ENCODE measurements around the gene KCNAB1.
"Not testable (repeated sequence)": the region's sequence is repeated elsewhere in the genome, so short reads cannot be mapped to it uniquely, and the experiment has no call there.

Gene KCNAB1

GRCh38 chr3:156120528-156121251 lies at the start of gene KCNAB1:
KCNAB1 (plus strand) TSS chr3:156120578.
- no peak within 1 kb of the TSS for H3K4me3 ChIP-seq (ENCODE audit: low read depth, low read length)
- H3K9me3 ChIP-seq (ENCODE audit: control insufficient read depth, insufficient read depth, low read length): no peaks in the 10 kb centered on the region
- H3K4me1 ChIP-seq (ENCODE audit: control insufficient read depth, insufficient read depth, low read length): peaks cover 3% of the 10 kb centered on the region
- peaks cover 10% of the 10 kb centered on the region for H3K27me3 ChIP-seq (ENCODE audit: control insufficient read depth, insufficient read depth, low read length)
- no peak within 1 kb of the TSS for H3K9ac ChIP-seq (ENCODE audit: low read depth, low read length)
- no peaks in the 10 kb centered on the region for H3K36me3 ChIP-seq (ENCODE audit: control insufficient read depth, insufficient read depth, low read length)

GRCh38 chr3:156071031-156071430 lies 49.3 kb upstream of the KCNAB1 start:
- Histone ChIP-seq H3K9me3 (ENCODE audit: control insufficient read depth, insufficient read depth, low read length) (no peaks in the 10 kb centered on the region), H3K27me3 (ENCODE audit: control insufficient read depth, insufficient read depth, low read length) (no peaks in the 10 kb centered on the region), H3K4me3 (ENCODE audit: low read depth, low read length) (no peak overlapping the region), H3K4me1 (ENCODE audit: control insufficient read depth, insufficient read depth, low read length) (no peaks in the 10 kb centered on the region), H3K36me3 (ENCODE audit: control insufficient read depth, insufficient read depth, low read length) (no peaks in the 10 kb centered on the region), H3K9ac (ENCODE audit: low read depth, low read length) (no peak overlapping the region)

- H3K27me3 ChIP-seq (ENCODE audit: control insufficient read depth, insufficient read depth, low read length); H3K4me3 ChIP-seq (ENCODE audit: low read depth, low read length); H3K4me1 ChIP-seq (ENCODE audit: control insufficient read depth, insufficient read depth, low read length); H3K9me3 ChIP-seq (ENCODE audit: control insufficient read depth, insufficient read depth, low read length); H3K9ac ChIP-seq (ENCODE audit: low read depth, low read length); H3K36me3 ChIP-seq (ENCODE audit: control insufficient read depth, insufficient read depth, low read length): not testable (repeated sequence)
Measured at GRCh38 chr3:156072950-156073657, 47.3 kb upstream of the KCNAB1 start.

- no peaks in the 10 kb centered on the region for H3K27me3 ChIP-seq (ENCODE audit: control insufficient read depth, insufficient read depth, low read length)
- H3K9ac ChIP-seq (ENCODE audit: low read depth, low read length): no peak overlapping the region
- no peaks in the 10 kb centered on the region for H3K36me3 ChIP-seq (ENCODE audit: control insufficient read depth, insufficient read depth, low read length)
- H3K9me3 ChIP-seq (ENCODE audit: control insufficient read depth, insufficient read depth, low read length): no peaks in the 10 kb centered on the region
- no peak overlapping the region for H3K4me3 ChIP-seq (ENCODE audit: low read depth, low read length)
- peaks cover 3% of the 10 kb centered on the region for H3K4me1 ChIP-seq (ENCODE audit: control insufficient read depth, insufficient read depth, low read length)
Measured at GRCh38 chr3:156090126-156090525, 30.3 kb upstream of the KCNAB1 start.

GRCh38 chr3:156093964-156094363 lies 26.4 kb upstream of the KCNAB1 start:
- Histone ChIP-seq H3K27me3 (ENCODE audit: control insufficient read depth, insufficient read depth, low read length) (no peaks in the 10 kb centered on the region), H3K36me3 (ENCODE audit: control insufficient read depth, insufficient read depth, low read length) (no peaks in the 10 kb centered on the region), H3K9me3 (ENCODE audit: control insufficient read depth, insufficient read depth, low read length) (no peaks in the 10 kb centered on the region), H3K9ac (ENCODE audit: low read depth, low read length) (no peak overlapping the region), H3K4me3 (ENCODE audit: low read depth, low read length) (no peak overlapping the region), H3K4me1 (ENCODE audit: control insufficient read depth, insufficient read depth, low read length) (peaks cover 3% of the 10 kb centered on the region)

GRCh38 chr3:156094391-156094790 lies 26.0 kb upstream of the KCNAB1 start:
- Histone ChIP-seq H3K9me3 (ENCODE audit: control insufficient read depth, insufficient read depth, low read length) (no peaks in the 10 kb centered on the region), H3K9ac (ENCODE audit: low read depth, low read length) (no peak overlapping the region), H3K36me3 (ENCODE audit: control insufficient read depth, insufficient read depth, low read length) (no peaks in the 10 kb centered on the region), H3K27me3 (ENCODE audit: control insufficient read depth, insufficient read depth, low read length) (no peaks in the 10 kb centered on the region), H3K4me1 (ENCODE audit: control insufficient read depth, insufficient read depth, low read length) (peaks cover 3% of the 10 kb centered on the region), H3K4me3 (ENCODE audit: low read depth, low read length) (no peak overlapping the region)

- not testable (repeated sequence) for H3K4me3 ChIP-seq (ENCODE audit: low read depth, low read length); H3K27me3 ChIP-seq (ENCODE audit: control insufficient read depth, insufficient read depth, low read length); H3K9ac ChIP-seq (ENCODE audit: low read depth, low read length); H3K36me3 ChIP-seq (ENCODE audit: control insufficient read depth, insufficient read depth, low read length); H3K4me1 ChIP-seq (ENCODE audit: control insufficient read depth, insufficient read depth, low read length); H3K9me3 ChIP-seq (ENCODE audit: control insufficient read depth, insufficient read depth, low read length)
Measured at GRCh38 chr3:156095652-156096051, 24.7 kb upstream of the KCNAB1 start.

- H3K36me3 ChIP-seq (ENCODE audit: control insufficient read depth, insufficient read depth, low read length): no peaks in the 10 kb centered on the region
- H3K4me1 ChIP-seq (ENCODE audit: control insufficient read depth, insufficient read depth, low read length): peaks cover 3% of the 10 kb centered on the region
- H3K9me3 ChIP-seq (ENCODE audit: control insufficient read depth, insufficient read depth, low read length): no peaks in the 10 kb centered on the region
- H3K4me3 ChIP-seq (ENCODE audit: low read depth, low read length): no peak overlapping the region
- no peak overlapping the region for H3K9ac ChIP-seq (ENCODE audit: low read depth, low read length)
- H3K27me3 ChIP-seq (ENCODE audit: control insufficient read depth, insufficient read depth, low read length): no peaks in the 10 kb centered on the region
Measured at GRCh38 chr3:156098437-156099035, 21.8 kb upstream of the KCNAB1 start.

GRCh38 chr3:156099348-156099747 lies 21.0 kb upstream of the KCNAB1 start:
- not testable (repeated sequence) for H3K36me3 ChIP-seq (ENCODE audit: control insufficient read depth, insufficient read depth, low read length); H3K4me1 ChIP-seq (ENCODE audit: control insufficient read depth, insufficient read depth, low read length); H3K9ac ChIP-seq (ENCODE audit: low read depth, low read length); H3K27me3 ChIP-seq (ENCODE audit: control insufficient read depth, insufficient read depth, low read length); H3K4me3 ChIP-seq (ENCODE audit: low read depth, low read length); H3K9me3 ChIP-seq (ENCODE audit: control insufficient read depth, insufficient read depth, low read length)

GRCh38 chr3:156099984-156100383 lies 20.4 kb upstream of the KCNAB1 start:
- H3K27me3 ChIP-seq (ENCODE audit: control insufficient read depth, insufficient read depth, low read length); H3K4me1 ChIP-seq (ENCODE audit: control insufficient read depth, insufficient read depth, low read length); H3K9me3 ChIP-seq (ENCODE audit: control insufficient read depth, insufficient read depth, low read length); H3K4me3 ChIP-seq (ENCODE audit: low read depth, low read length); H3K9ac ChIP-seq (ENCODE audit: low read depth, low read length); H3K36me3 ChIP-seq (ENCODE audit: control insufficient read depth, insufficient read depth, low read length): not testable (repeated sequence)

- H3K4me3 ChIP-seq (ENCODE audit: low read depth, low read length): no peak overlapping the region
- H3K9me3 ChIP-seq (ENCODE audit: control insufficient read depth, insufficient read depth, low read length): no peaks in the 10 kb centered on the region
- no peak overlapping the region for H3K9ac ChIP-seq (ENCODE audit: low read depth, low read length)
- no peaks in the 10 kb centered on the region for H3K27me3 ChIP-seq (ENCODE audit: control insufficient read depth, insufficient read depth, low read length)
- H3K36me3 ChIP-seq (ENCODE audit: control insufficient read depth, insufficient read depth, low read length): no peaks in the 10 kb centered on the region
- H3K4me1 ChIP-seq (ENCODE audit: control insufficient read depth, insufficient read depth, low read length): no peaks in the 10 kb centered on the region
Measured at GRCh38 chr3:156102267-156102931, 18.0 kb upstream of the KCNAB1 start.
